SK-N-SH (cell line): ENCODE data around the gene GNG14. TPM values are rescaled to one million over a fixed set of nuclear protein-coding genes. Genes with fewer than 3 reads are reported as not detected.

Source experiments
- CTCF ChIA-PET: fragments of 300-600, 350-600 bp; formaldehyde crosslinking; extraction: SDS; loops from one replicate; lab custom pipeline; 2021; lab: Yijun Ruan, JAX
- POLR2A ChIA-PET: fragments of 350-600 bp; sonication (Branson Sonifier 250); formaldehyde crosslinking; extraction: SDS; loops from one replicate; lab custom pipeline; 2020; ENCODE audit warnings: antibody characterized with exemption, inconsistent platforms; lab: Yijun Ruan, JAX
- DNase-seq: peaks from one replicate; pipeline ENCODE4 v3.0.0; 2012
- H2AFZ ChIP-seq: fragments of 200-600 bp; sonication (generic); 2 replicates; pipeline ENCODE4 v1.8.1; 2016; ENCODE audit warnings: antibody characterized with exemption, mild to moderate bottlenecking, low read depth
- H3F3A ChIP-seq: fragments of 200-600 bp; sonication (generic); replicated peaks from 2 replicates; pipeline ENCODE3; 2016; ENCODE audit warnings: antibody characterized with exemption, mild to moderate bottlenecking; ENCODE audit not compliant: insufficient read depth
- H3K27ac ChIP-seq, 2 experiments: fragments of 200-500 bp in 1 of 2; fragments of 200-600 bp in 1 of 2; sonication (Bioruptor generic) in 1 of 2; sonication (generic), shearing (Covaris generic) in 1 of 2; 2 replicates each; pipeline versions ENCODE4 v1.5.1 to v1.6.1; 2014 to 2016; ENCODE audit warnings: low read depth in 2 of 2, inconsistent platforms in 1 of 2, low read length in 1 of 2, mild to moderate bottlenecking in 1 of 2, mixed read lengths in 1 of 2
- H3K27me3 ChIP-seq: fragments of 200-600 bp; sonication (generic), shearing (Covaris generic); 2 replicates; pipeline ENCODE4 v1.6.1; 2016; ENCODE audit warnings: mixed run types; ENCODE audit not compliant: insufficient read depth
- H3K36me3 ChIP-seq, 2 experiments: fragments of 200-500 bp in 1 of 2; fragments of 200-600 bp in 1 of 2; sonication (Bioruptor generic) in 1 of 2; sonication (generic) in 1 of 2; replicated peaks in 1 of 2; 2 replicates each; pipeline versions ENCODE3 to v1.5.1; 2014 to 2016; ENCODE audit warnings: low read length in 1 of 2, mild to moderate bottlenecking in 1 of 2; ENCODE audit not compliant: insufficient read depth in 2 of 2, control insufficient read depth in 1 of 2
- H3K4me1 ChIP-seq, 2 experiments: fragments of 200-500 bp in 1 of 2; fragments of 200-600 bp in 1 of 2; sonication (Bioruptor generic) in 1 of 2; sonication (generic), shearing (Covaris generic) in 1 of 2; 2 replicates each; pipeline versions ENCODE4 v1.5.1 to v1.6.1; 2014 to 2016; ENCODE audit warnings: low read depth in 1 of 2, low read length in 1 of 2, mixed run types in 1 of 2; ENCODE audit not compliant: insufficient read depth in 2 of 2, control insufficient read depth in 1 of 2
- H3K4me2 ChIP-seq: fragments of 200-600 bp; sonication (generic), shearing (Covaris generic); 2 replicates; pipeline ENCODE4 v1.6.1; 2017; ENCODE audit warnings: mixed run types
- H3K4me3 ChIP-seq, 2 experiments: fragments of 200-500 bp in 1 of 2; fragments of 200-600 bp in 1 of 2; sonication (Bioruptor generic) in 1 of 2; sonication (generic), shearing (Covaris generic) in 1 of 2; 2 replicates each; pipeline versions ENCODE4 v1.5.1 to v1.8.1; 2014 to 2016; ENCODE audit warnings: low read depth in 2 of 2, inconsistent platforms in 1 of 2, low read length in 1 of 2, mild to moderate bottlenecking in 1 of 2, mixed read lengths in 1 of 2, moderate library complexity in 1 of 2
- H3K79me2 ChIP-seq: fragments of 200-600 bp; sonication (generic); 2 replicates; pipeline ENCODE4 v1.8.1; 2017; ENCODE audit warnings: mild to moderate bottlenecking; ENCODE audit not compliant: insufficient read depth
- H3K9ac ChIP-seq: fragments of 200-600 bp; sonication (generic); 2 replicates; pipeline ENCODE4 v1.6.1; 2017; ENCODE audit warnings: mixed run types
- H3K9me2 ChIP-seq: fragments of 200-600 bp; sonication (generic); 2 replicates; pipeline ENCODE4 v1.6.1; 2017; ENCODE audit warnings: mixed run types
- H3K9me3 ChIP-seq: fragments of 200-600 bp; sonication (generic); 2 replicates; pipeline ENCODE4 v1.6.1; 2017; ENCODE audit warnings: mixed run types, mild to moderate bottlenecking, moderate library complexity
- H4K20me1 ChIP-seq: fragments of 200-600 bp; sonication (generic); 2 replicates; pipeline ENCODE4 v1.6.1; 2017; ENCODE audit warnings: mild to moderate bottlenecking, mixed run types; ENCODE audit not compliant: insufficient read depth
- FOSL2 ChIP-seq: IDR thresholded peaks from 2 replicates; pipeline ENCODE4 v1.4.0; 2012; ENCODE audit warnings: low read depth, mild to moderate bottlenecking, moderate library complexity, borderline replicate concordance
- FOXJ3 ChIP-seq: sonication (generic); formaldehyde crosslinking; IDR thresholded peaks from 2 replicates; pipeline ENCODE4 v1.5.1; 2020; ENCODE audit warnings: mild to moderate bottlenecking, missing genetic modification reagents
- FOXM1 ChIP-seq: IDR thresholded peaks from 2 replicates; pipeline ENCODE4 v1.4.0; 2012; ENCODE audit warnings: low read depth, mild to moderate bottlenecking
- GABPA ChIP-seq: IDR thresholded peaks from 2 replicates; pipeline ENCODE4 v1.4.0; 2012; ENCODE audit warnings: low read depth, mild to moderate bottlenecking
- IRF3 ChIP-seq: fragments of 150-350 bp; IDR thresholded peaks from 2 replicates; pipeline ENCODE4 v1.6.1; 2016; ENCODE audit warnings: mild to moderate bottlenecking, low read depth, low read length
- MAX ChIP-seq: IDR thresholded peaks from 2 replicates; pipeline ENCODE4 v1.4.0; 2012; ENCODE audit warnings: low read depth
- MEF2A ChIP-seq: IDR thresholded peaks from 2 replicates; pipeline ENCODE4 v1.4.0; 2012; ENCODE audit warnings: low read depth, borderline replicate concordance
- NFIC ChIP-seq: IDR thresholded peaks from 2 replicates; pipeline ENCODE4 v1.4.0; 2012; ENCODE audit warnings: borderline replicate concordance
- POLR2AphosphoS5 ChIP-seq: IDR thresholded peaks from 2 replicates; pipeline ENCODE4 v1.6.1; 2012; ENCODE audit warnings: low read depth, low read length
- RCOR1 ChIP-seq: fragments of 150-350 bp; IDR thresholded peaks from 2 replicates; pipeline ENCODE4 v1.6.1; 2017; ENCODE audit warnings: antibody characterized with exemption, low read length
- REST ChIP-seq: IDR thresholded peaks from 2 replicates; pipeline ENCODE4 v1.6.1; 2012; ENCODE audit warnings: mild to moderate bottlenecking, low read depth, low read length, moderate library complexity
- RXRA ChIP-seq: IDR thresholded peaks from 2 replicates; pipeline ENCODE4 v1.4.0; 2012; ENCODE audit warnings: low read depth, mild to moderate bottlenecking, borderline replicate concordance
- SIN3A ChIP-seq: IDR thresholded peaks from 2 replicates; pipeline ENCODE4 v1.6.1; 2012; ENCODE audit warnings: low read depth, mild to moderate bottlenecking, low read length, moderate library complexity, borderline replicate concordance
- TAF1 ChIP-seq: IDR thresholded peaks from 2 replicates; pipeline ENCODE4 v1.6.1; 2012; ENCODE audit warnings: low read depth, mild to moderate bottlenecking, low read length, moderate library complexity, borderline replicate concordance
- USF1 ChIP-seq: IDR thresholded peaks from 2 replicates; pipeline ENCODE4 v1.4.0; 2012; ENCODE audit warnings: low read depth, borderline replicate concordance
- YY1 ChIP-seq: IDR thresholded peaks from 2 replicates; pipeline ENCODE4 v1.4.0; 2012; ENCODE audit warnings: low read depth, mild to moderate bottlenecking
- ZBTB33 ChIP-seq: IDR thresholded peaks from 2 replicates; pipeline ENCODE4 v1.4.0; 2012; ENCODE audit warnings: low read depth, borderline replicate concordance
- WGBS: methylation state at CpG from one replicate; pipeline ENCODE4 v1.1.6; 2017; ENCODE audit warnings: low lambda C conversion rate; 5-methylcytosine and 5-hydroxymethylcytosine counted together
- polyA plus RNA-seq, 3 experiments: library from polyadenylated mRNA; depleted of rRNA; stranded (reverse); fragments of >200 nt; gene quantifications; 2 replicates each; pipeline ENCODE4 v1.2.3, GENCODE V29; 2012

GNG14 gene
- polyA plus RNA-seq (2012; rRNA removed): not detected in 2 replicates
- 0.13 TPM in 1 of 2 replicates, not detected in the other for polyA plus RNA-seq (2012; cell fraction: cytosol; rRNA removed)
- polyA plus RNA-seq (2012; cell fraction: nucleus; rRNA removed): 0.30 TPM in 1 of 2 replicates, not detected in the other

- H2AFZ ChIP-seq: no peak within 1 kb of the TSS
- POLR2A ChIA-PET: no interaction called here
- no peak within 1 kb of the TSS for H3K27ac ChIP-seq
- no peak within 1 kb of the TSS for H3K4me2 ChIP-seq
- no peaks in the 10 kb centered on the region for H3K27me3 ChIP-seq
- no peak within 1 kb of the TSS for H3K4me3 ChIP-seq
- H3K36me3 ChIP-seq: peaks cover 0 to under 1% of the 10 kb centered on the region in 2 experiments
- no peak for TF ChIP-seq TAF1
- H3K9ac ChIP-seq: no peak within 1 kb of the TSS
- no peaks in the 10 kb centered on the region for H3F3A ChIP-seq
- no peaks in the 10 kb centered on the region for H3K4me1 ChIP-seq
- 78% methylated on average over 7 of the region's 9 CpGs for WGBS
- H3K9me2 ChIP-seq: no peaks in the 10 kb centered on the region
- no peaks in the 10 kb centered on the region for H3K9me3 ChIP-seq
- no peaks in the 10 kb centered on the region for H3K79me2 ChIP-seq
- DNase-seq: no peak
- CTCF ChIA-PET: no interaction called here
- no peaks in the 10 kb centered on the region for H4K20me1 ChIP-seq
These were observed at the start of gene GNG14 for GRCh38 chr19:12687496-12688196. Gene GNG14, plus strand, starts transcription at chr19:12687998. Its CDS starts 51 bp downstream, at chr19:12688049.

GRCh38 chr19:12638611-12639182 lies 49.1 kb upstream of the GNG14 start:
- H3K27ac ChIP-seq: no peak overlapping the region
- no peaks in the 10 kb centered on the region for H4K20me1 ChIP-seq
- ChIA-PET CTCF (interaction anchor here (0.7 to 2.5 kb wide), 3 partner anchors 13 to 38 kb away, joined by 3 to 15 read pairs (median 8); no protein-coding TSS in a partner anchor), POLR2A (no interaction called here)
- TF ChIP-seq FOXM1 (no peak), REST (no peak), RXRA (no peak), MAX (no peak), USF1 (no peak), FOSL2 (no peak), RCOR1 (no peak), NFIC (no peak), MEF2A (no peak), IRF3 (no peak), YY1 (no peak), GABPA (no peak), ZBTB33 (no peak), SIN3A (no peak), POLR2AphosphoS5 (no peak), FOXJ3 (CRISPR knock-in tag) (no peak)
- no peaks in the 10 kb centered on the region for H3K36me3 ChIP-seq
- peaks cover 5% of the 10 kb centered on the region for H3F3A ChIP-seq
- no peak overlapping the region for H3K4me3 ChIP-seq
- no peaks in the 10 kb centered on the region for H3K9me3 ChIP-seq
- 86% methylated on average over 21 of the region's 22 CpGs for WGBS
- peaks cover 0 to 5% of the 10 kb centered on the region in 2 experiments; a peak in 1 of 4 replicates for H3K4me1 ChIP-seq
- no peak overlapping the region for H3K4me2 ChIP-seq
- no peak overlapping the region for H2AFZ ChIP-seq
- DNase-seq: no peak
- no peaks in the 10 kb centered on the region for H3K79me2 ChIP-seq
- H3K27me3 ChIP-seq: no peaks in the 10 kb centered on the region
- H3K9me2 ChIP-seq: no peaks in the 10 kb centered on the region
- no peak overlapping the region for H3K9ac ChIP-seq
